Measurements from ENCODE around the gene CFAP73. TPM values are rescaled to one million over a fixed set of nuclear protein-coding genes. Genes with fewer than 3 reads are reported as not detected.
A peak's percentile ranks its signal among the peaks of the same experiment; 100 is the strongest.

CFAP73 gene
- polyA plus RNA-seq, 1 of the 3 experiments (the other 2 are of a cell fraction) = not detected

GRCh38 chr12:113190761-113191160 is 41.2 kb downstream of the CFAP73 start:
- POLR2A ChIA-PET = no interaction called here
- Histone ChIP-seq H4K20me1 (ENCODE audit: insufficient read depth) (no peaks in the 10 kb centered on the region), H3F3A (replicated peaks; ENCODE audit: insufficient read depth) (peaks cover 28% of the 10 kb centered on the region), H3K9me2 (no peaks in the 10 kb centered on the region), H3K9ac (no peak overlapping the region), H3K36me3 (replicated peaks in 1 of 2; ENCODE audit: control insufficient read depth in 1 of 2, insufficient read depth in 2 of 2, low read length in 1 of 2) (peaks cover 12 to 18% of the 10 kb centered on the region in 2 experiments), H3K4me2 (no peak overlapping the region), H3K9me3 (no peaks in the 10 kb centered on the region), H3K4me1 (ENCODE audit: control insufficient read depth in 1 of 2, insufficient read depth in 2 of 2, low read depth in 1 of 2, low read length in 1 of 2) (peaks cover 19 to 34% of the 10 kb centered on the region in 2 experiments; a peak in 3 of 4 replicates), H3K4me3 (ENCODE audit: low read depth in 2 of 2, low read length in 1 of 2) (no peak overlapping the region), H3K79me2 (ENCODE audit: insufficient read depth) (peaks cover 30% of the 10 kb centered on the region; the same call in 1 of the 2 replicates), H3K27ac (ENCODE audit: low read depth in 2 of 2, low read length in 1 of 2) (peak overlapping the region in 1 of 2 experiments; percentile 7; a peak in 1 of 4 replicates), H2AFZ (ENCODE audit: low read depth) (no peak overlapping the region), H3K27me3 (ENCODE audit: insufficient read depth) (no peaks in the 10 kb centered on the region)
- peak; percentile 84 for DNase-seq
- CTCF ChIA-PET = interaction anchor here (0.6 kb wide), 1 partner anchor 29 kb away, joined by 3 read pairs; no protein-coding TSS in a partner anchor
- 88% methylated on average over 3 of the region's 4 CpGs for WGBS (ENCODE audit: low lambda C conversion rate)
- 0 out of 2 replicates have a peak, but pooled peaks have one; percentile 40 for TF ChIP-seq RFX5 (IDR thresholded peaks at IDR 0.05; ENCODE audit: low read length)
- no peak for TF ChIP-seq ZBTB33 (IDR thresholded peaks at IDR 0.05; ENCODE audit: borderline replicate concordance, low read depth)
- TF ChIP-seq, protein P1, sequence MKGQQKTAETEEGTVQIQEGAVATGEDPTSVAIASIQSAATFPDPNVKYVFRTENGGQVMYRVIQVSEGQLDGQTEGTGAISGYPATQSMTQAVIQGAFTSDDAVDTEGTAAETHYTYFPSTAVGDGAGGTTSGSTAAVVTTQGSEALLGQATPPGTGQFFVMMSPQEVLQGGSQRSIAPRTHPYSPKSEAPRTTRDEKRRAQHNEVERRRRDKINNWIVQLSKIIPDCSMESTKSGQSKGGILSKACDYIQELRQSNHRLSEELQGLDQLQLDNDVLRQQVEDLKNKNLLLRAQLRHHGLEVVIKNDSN (IDR thresholded peaks at IDR 0.05; ENCODE audit: borderline replicate concordance, low read depth) = peak; percentile 81; the same call in 1 of the 2 replicates
- no peak for TF ChIP-seq FOSL2 (IDR thresholded peaks at IDR 0.05; ENCODE audit: borderline replicate concordance, low read depth)
- TF ChIP-seq, protein P2, sequence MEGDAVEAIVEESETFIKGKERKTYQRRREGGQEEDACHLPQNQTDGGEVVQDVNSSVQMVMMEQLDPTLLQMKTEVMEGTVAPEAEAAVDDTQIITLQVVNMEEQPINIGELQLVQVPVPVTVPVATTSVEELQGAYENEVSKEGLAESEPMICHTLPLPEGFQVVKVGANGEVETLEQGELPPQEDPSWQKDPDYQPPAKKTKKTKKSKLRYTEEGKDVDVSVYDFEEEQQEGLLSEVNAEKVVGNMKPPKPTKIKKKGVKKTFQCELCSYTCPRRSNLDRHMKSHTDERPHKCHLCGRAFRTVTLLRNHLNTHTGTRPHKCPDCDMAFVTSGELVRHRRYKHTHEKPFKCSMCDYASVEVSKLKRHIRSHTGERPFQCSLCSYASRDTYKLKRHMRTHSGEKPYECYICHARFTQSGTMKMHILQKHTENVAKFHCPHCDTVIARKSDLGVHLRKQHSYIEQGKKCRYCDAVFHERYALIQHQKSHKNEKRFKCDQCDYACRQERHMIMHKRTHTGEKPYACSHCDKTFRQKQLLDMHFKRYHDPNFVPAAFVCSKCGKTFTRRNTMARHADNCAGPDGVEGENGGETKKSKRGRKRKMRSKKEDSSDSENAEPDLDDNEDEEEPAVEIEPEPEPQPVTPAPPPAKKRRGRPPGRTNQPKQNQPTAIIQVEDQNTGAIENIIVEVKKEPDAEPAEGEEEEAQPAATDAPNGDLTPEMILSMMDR (IDR thresholded peaks at IDR 0.05) = no peak
- no peak for TF ChIP-seq YY1 (IDR thresholded peaks at IDR 0.05; ENCODE audit: low read depth)
- TF ChIP-seq MAX (IDR thresholded peaks at IDR 0.05; ENCODE audit: low read depth) = no peak
- TF ChIP-seq, protein P3, sequence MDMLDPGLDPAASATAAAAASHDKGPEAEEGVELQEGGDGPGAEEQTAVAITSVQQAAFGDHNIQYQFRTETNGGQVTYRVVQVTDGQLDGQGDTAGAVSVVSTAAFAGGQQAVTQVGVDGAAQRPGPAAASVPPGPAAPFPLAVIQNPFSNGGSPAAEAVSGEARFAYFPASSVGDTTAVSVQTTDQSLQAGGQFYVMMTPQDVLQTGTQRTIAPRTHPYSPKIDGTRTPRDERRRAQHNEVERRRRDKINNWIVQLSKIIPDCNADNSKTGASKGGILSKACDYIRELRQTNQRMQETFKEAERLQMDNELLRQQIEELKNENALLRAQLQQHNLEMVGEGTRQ (IDR thresholded peaks at IDR 0.05; ENCODE audit: borderline replicate concordance, low read depth, low read length) = peak; percentile 35; the same call in 1 of the 2 replicates
- no peak for TF ChIP-seq JUND (IDR thresholded peaks at IDR 0.05)
- no peak for TF ChIP-seq RAD21 (IDR thresholded peaks at IDR 0.05; ENCODE audit: low read length)
- TF ChIP-seq CHD2 (IDR thresholded peaks at IDR 0.05; ENCODE audit: low read length, partially characterized antibody) = no peak
- no peak for TF ChIP-seq NFIC (IDR thresholded peaks at IDR 0.05; ENCODE audit: borderline replicate concordance)
- no peak for TF ChIP-seq POLR2AphosphoS5 (IDR thresholded peaks at IDR 0.05; ENCODE audit: low read depth, low read length)
- TF ChIP-seq EZH2phosphoT487 (IDR thresholded peaks at IDR 0.05; ENCODE audit: borderline replicate concordance, low read depth) = no peak
- no peak for TF ChIP-seq EP300 (IDR thresholded peaks at IDR 0.05; ENCODE audit: borderline replicate concordance in 1 of 2, low read depth in 1 of 2, low read length in 1 of 2)
- no peak for TF ChIP-seq FOXJ3 (CRISPR knock-in tag; IDR thresholded peaks at IDR 0.05)

Data from SK-N-SH (cell line).